Suprapubic skin (tissue), 4 donors: ENCODE data around the gene CSRNP3. TPM values are rescaled to one million over a fixed set of nuclear protein-coding genes. Genes with fewer than 3 reads are reported as not detected.

Experiments
- DNase-seq, 2 donors: peaks; one replicate each; pipeline ENCODE4 v3.0.0-alpha.2; 2019; ENCODE audit warnings: low spot score in 2 of 2
- H3K27ac ChIP-seq: fragments of 200-600 bp; sonication (generic); one replicate; pipeline ENCODE4 v1.5.1; 2019
- H3K27me3 ChIP-seq: fragments of 200-600 bp; sonication (generic); one replicate; pipeline ENCODE4 v1.5.1; 2019
- H3K36me3 ChIP-seq: fragments of 200-600 bp; sonication (generic); one replicate; pipeline ENCODE4 v1.5.1; 2019
- H3K4me1 ChIP-seq: fragments of 200-600 bp; sonication (generic); one replicate; pipeline ENCODE4 v1.5.1; 2019
- H3K4me3 ChIP-seq: fragments of 200-600 bp; sonication (generic); one replicate; pipeline ENCODE4 v1.5.1; 2019; ENCODE audit warnings: mild to moderate bottlenecking
- H3K9me3 ChIP-seq: fragments of 200-600 bp; sonication (generic); one replicate; pipeline ENCODE4 v1.5.1; 2019
- CTCF ChIP-seq, 2 donors: fragments of 200-600 bp in 1 of 2; fragments of 450-650 bp in 1 of 2; sonication (generic) in 1 of 2; IDR thresholded peaks; one replicate each; pipeline ENCODE4 v1.5.1; 2016 to 2019; ENCODE audit warnings: antibody characterized with exemption in 2 of 2, mild to moderate bottlenecking in 1 of 2, moderate library complexity in 1 of 2
- EP300 ChIP-seq: sonication (generic); formaldehyde crosslinking; IDR thresholded peaks from one replicate; pipeline ENCODE4 v1.6.1; 2017; ENCODE audit warnings: antibody characterized with exemption
- POLR2A ChIP-seq, 2 donors: fragments of 450-650 bp; IDR thresholded peaks; one replicate each; pipeline ENCODE4 v1.6.1; 2017; ENCODE audit warnings: antibody characterized with exemption in 2 of 2, mild to moderate bottlenecking in 2 of 2, moderate library complexity in 2 of 2
- POLR2AphosphoS5 ChIP-seq, 3 donors: sonication (generic); formaldehyde crosslinking; IDR thresholded peaks; one replicate each; pipeline ENCODE4 v1.6.1; 2017; ENCODE audit warnings: antibody characterized with exemption in 3 of 3
- WGBS: methylation state at CpG from one replicate; pipeline ENCODE4 v1.1.5; 2018; 5-methylcytosine and 5-hydroxymethylcytosine counted together
- total RNA-seq, 4 donors: library from RNA; depleted of rRNA; stranded (reverse); fragments of >200 nt; gene quantifications; one replicate each; pipeline ENCODE4 v1.1.0, GENCODE V29; 2016

The CSRNP3 gene
- total RNA-seq, 4 donors from 2014 or later: 1.3 to 7.2 (median 4.3) TPM

- no peak overlapping the region for H3K4me3 ChIP-seq
- TF ChIP-seq POLR2A (IDR thresholded peaks at IDR 0.05) (no peak), POLR2AphosphoS5 (IDR thresholded peaks at IDR 0.05) (no peak), CTCF (IDR thresholded peaks at IDR 0.05) (no peak), EP300 (no peak)
Observed at GRCh38 chr2:165563468-165564225, 94.1 kb downstream of the CSRNP3 start.

GRCh38 chr2:165566008-165566407, 96.5 kb downstream of the CSRNP3 start:
- no peak for TF ChIP-seq CTCF (IDR thresholded peaks at IDR 0.05)
- no peak for TF ChIP-seq POLR2A (IDR thresholded peaks at IDR 0.05)
- TF ChIP-seq POLR2AphosphoS5 (IDR thresholded peaks at IDR 0.05): no peak
- no peak for TF ChIP-seq EP300
- no peaks in the 10 kb centered on the region for H3K9me3 ChIP-seq
- DNase-seq: no peak
- 82% methylated on average over 4 of the region's 4 CpGs for WGBS
- H3K4me3 ChIP-seq: no peak overlapping the region
- H3K36me3 ChIP-seq: no peaks in the 10 kb centered on the region
- no peaks in the 10 kb centered on the region for H3K27me3 ChIP-seq
- H3K27ac ChIP-seq: no peak overlapping the region
- no peaks in the 10 kb centered on the region for H3K4me1 ChIP-seq

More at GRCh38 chr2:165563468-165564225, 94.1 kb downstream of the CSRNP3 start:
- WGBS: 87% methylated on average over 6 of the region's 6 CpGs
- Histone ChIP-seq H3K27ac (no peak overlapping the region), H3K27me3 (no peaks in the 10 kb centered on the region), H3K4me1 (no peaks in the 10 kb centered on the region), H3K36me3 (no peaks in the 10 kb centered on the region), H3K9me3 (no peaks in the 10 kb centered on the region)
- no peak for DNase-seq

GRCh38 chr2:165567273-165567672, 97.8 kb downstream of the CSRNP3 start:
- no peaks in the 10 kb centered on the region for H3K27me3 ChIP-seq
- 92% methylated on average over 2 of the region's 2 CpGs for WGBS
- H3K27ac ChIP-seq: no peak overlapping the region

GRCh38 chr2:165568361-165568760, 98.9 kb downstream of the CSRNP3 start:
- Histone ChIP-seq H3K4me3 (no peak overlapping the region), H3K9me3 (no peaks in the 10 kb centered on the region), H3K27me3 (no peaks in the 10 kb centered on the region), H3K27ac (no peak overlapping the region), H3K4me1 (no peaks in the 10 kb centered on the region), H3K36me3 (no peaks in the 10 kb centered on the region)
- no peak for DNase-seq
- no peak for TF ChIP-seq POLR2A (IDR thresholded peaks at IDR 0.05)
- no peak for TF ChIP-seq POLR2AphosphoS5 (IDR thresholded peaks at IDR 0.05)
- TF ChIP-seq CTCF (IDR thresholded peaks at IDR 0.05): no peak
- no peak for TF ChIP-seq EP300

More at GRCh38 chr2:165567273-165567672, 97.8 kb downstream of the CSRNP3 start:
- TF ChIP-seq POLR2AphosphoS5 (IDR thresholded peaks at IDR 0.05): no peak
- no peak for TF ChIP-seq CTCF (IDR thresholded peaks at IDR 0.05)
- TF ChIP-seq EP300: no peak
- no peak for TF ChIP-seq POLR2A (IDR thresholded peaks at IDR 0.05)
- DNase-seq: no peak
- H3K36me3 ChIP-seq: no peaks in the 10 kb centered on the region
- H3K4me1 ChIP-seq: no peaks in the 10 kb centered on the region
- H3K4me3 ChIP-seq: no peak overlapping the region
- H3K9me3 ChIP-seq: no peaks in the 10 kb centered on the region

- TF ChIP-seq POLR2A (IDR thresholded peaks at IDR 0.05) (no peak), POLR2AphosphoS5 (IDR thresholded peaks at IDR 0.05) (no peak), CTCF (IDR thresholded peaks at IDR 0.05) (no peak), EP300 (no peak)
- Histone ChIP-seq H3K27me3 (no peaks in the 10 kb centered on the region), H3K27ac (no peak overlapping the region), H3K9me3 (no peaks in the 10 kb centered on the region), H3K4me1 (no peaks in the 10 kb centered on the region), H3K36me3 (no peaks in the 10 kb centered on the region), H3K4me3 (no peak overlapping the region)
- WGBS: 92% methylated on average over 1 of the region's 1 CpG
- no peak for DNase-seq
Observed at GRCh38 chr2:165571477-165571876, 102.0 kb downstream of the CSRNP3 start.
